ENCODE data around the gene LCT.
"Not testable (repeated sequence)": the region's sequence is repeated elsewhere in the genome, so short reads cannot be mapped to it uniquely, and the experiment has no call there.

Gene LCT

GRCh38 chr2:135836596-135837270 lies at the start of gene LCT:
TSS of gene LCT (minus strand) at chr2:135837184. CDS start at chr2:135837169, 15 bp downstream.
- in situ Hi-C loops (cut with MboI; ENCODE audit: low pct_unique_long_range_greater_than_20kb, low sequenced_read_pairs), result no loop called here
- DNase-seq, result no peak

- no peak for DNase-seq
- in situ Hi-C loops (cut with MboI; ENCODE audit: low pct_unique_long_range_greater_than_20kb, low sequenced_read_pairs), result no loop called here
These were observed 48.7 kb upstream of the LCT start for GRCh38 chr2:135885709-135886108.

- no peak for DNase-seq
- in situ Hi-C loops (cut with MboI; ENCODE audit: low pct_unique_long_range_greater_than_20kb, low sequenced_read_pairs), result no loop called here
These were observed 45.4 kb upstream of the LCT start for GRCh38 chr2:135882415-135882814.

GRCh38 chr2:135876770-135877169 lies 39.8 kb upstream of the LCT start:
- in situ Hi-C loops (cut with MboI; ENCODE audit: low pct_unique_long_range_greater_than_20kb, low sequenced_read_pairs); DNase-seq: not testable (repeated sequence)

GRCh38 chr2:135876066-135876711 lies 39.2 kb upstream of the LCT start, which contains the start of gene MCM6:
TSS of gene MCM6 (minus strand) at chr2:135876443. CDS start at chr2:135876365, 78 bp downstream.
- in situ Hi-C loops (cut with MboI; ENCODE audit: low pct_unique_long_range_greater_than_20kb, low sequenced_read_pairs), result no loop called here
- peak; percentile 99 for DNase-seq

- DNase-seq, result peak; percentile 69
- in situ Hi-C loops (cut with MboI; ENCODE audit: low pct_unique_long_range_greater_than_20kb, low sequenced_read_pairs), result no loop called here
These were observed 38.6 kb upstream of the LCT start for GRCh38 chr2:135875491-135876065.

- in situ Hi-C loops (cut with MboI; ENCODE audit: low pct_unique_long_range_greater_than_20kb, low sequenced_read_pairs), result no loop called here
- peak; percentile 11 for DNase-seq
These were observed 37.9 kb upstream of the LCT start for GRCh38 chr2:135874777-135875365.

GRCh38 chr2:135870571-135870970 lies 33.6 kb upstream of the LCT start:
- DNase-seq, result no peak

GRCh38 chr2:135863233-135863632 lies 26.2 kb upstream of the LCT start:
- in situ Hi-C loops (cut with MboI; ENCODE audit: low pct_unique_long_range_greater_than_20kb, low sequenced_read_pairs), result no loop called here
- DNase-seq, result no peak

More at GRCh38 chr2:135870571-135870970, 33.6 kb upstream of the LCT start:
- in situ Hi-C loops (cut with MboI; ENCODE audit: low pct_unique_long_range_greater_than_20kb, low sequenced_read_pairs), result no loop called here

- no peak for DNase-seq
- in situ Hi-C loops (cut with MboI; ENCODE audit: low pct_unique_long_range_greater_than_20kb, low sequenced_read_pairs), result no loop called here
These were observed 25.7 kb upstream of the LCT start for GRCh38 chr2:135862718-135863117.

GRCh38 chr2:135853401-135853800 lies 16.4 kb upstream of the LCT start:
- DNase-seq, result no peak
- in situ Hi-C loops (cut with MboI; ENCODE audit: low pct_unique_long_range_greater_than_20kb, low sequenced_read_pairs), result no loop called here

- in situ Hi-C loops (cut with MboI; ENCODE audit: low pct_unique_long_range_greater_than_20kb, low sequenced_read_pairs), result no loop called here
- no peak for DNase-seq
These were observed 14.9 kb upstream of the LCT start for GRCh38 chr2:135851858-135852257.

GRCh38 chr2:135850892-135851668 lies 14.1 kb upstream of the LCT start:
- in situ Hi-C loops (cut with MboI; ENCODE audit: low pct_unique_long_range_greater_than_20kb, low sequenced_read_pairs), result no loop called here
- no peak for DNase-seq

- DNase-seq, result no peak
- in situ Hi-C loops (cut with MboI; ENCODE audit: low pct_unique_long_range_greater_than_20kb, low sequenced_read_pairs), result no loop called here
These were observed 12.1 kb upstream of the LCT start for GRCh38 chr2:135849087-135849486.

- no peak for DNase-seq
- in situ Hi-C loops (cut with MboI; ENCODE audit: low pct_unique_long_range_greater_than_20kb, low sequenced_read_pairs), result no loop called here
These were observed 9.0 kb upstream of the LCT start for GRCh38 chr2:135845997-135846396.

GRCh38 chr2:135845257-135845656 lies 8.3 kb upstream of the LCT start:
- no peak for DNase-seq
- in situ Hi-C loops (cut with MboI; ENCODE audit: low pct_unique_long_range_greater_than_20kb, low sequenced_read_pairs), result no loop called here

- in situ Hi-C loops (cut with MboI; ENCODE audit: low pct_unique_long_range_greater_than_20kb, low sequenced_read_pairs), result no loop called here
These were observed 7.4 kb upstream of the LCT start for GRCh38 chr2:135844301-135844895.

GRCh38 chr2:135843671-135844070 lies 6.7 kb upstream of the LCT start:
- in situ Hi-C loops (cut with MboI; ENCODE audit: low pct_unique_long_range_greater_than_20kb, low sequenced_read_pairs), result no loop called here
- no peak for DNase-seq

More at GRCh38 chr2:135844301-135844895, 7.4 kb upstream of the LCT start:
- no peak for DNase-seq

GRCh38 chr2:135840601-135841000 lies 3.6 kb upstream of the LCT start:
- in situ Hi-C loops (cut with MboI; ENCODE audit: low pct_unique_long_range_greater_than_20kb, low sequenced_read_pairs), result no loop called here
- no peak for DNase-seq

Data from KBM-7 (cell line).